HL-60/S4 (cell line): ENCODE data around the gene FOXL1.
"Not testable (repeated sequence)": the region's sequence is repeated elsewhere in the genome, so short reads cannot be mapped to it uniquely, and the experiment has no call there.

Experiments
- in situ Hi-C: fragments of 300-500 bp; cut with MboI; formaldehyde crosslinking; loops from 2 replicates; pipeline ENCODE4 v1.14.3; 2022; ENCODE audit warnings: low sequenced_read_pairs

FOXL1 gene

GRCh38 chr16:86579268-86580062 is 1.1 kb downstream of the FOXL1 start:
- in situ Hi-C loops, result no loop called here

GRCh38 chr16:86580063-86580790 is 1.9 kb downstream of the FOXL1 start:
- in situ Hi-C loops, result no loop called here

GRCh38 chr16:86580791-86581170 is 2.4 kb downstream of the FOXL1 start:
- in situ Hi-C loops, result no loop called here

GRCh38 chr16:86581458-86581857 is 3.1 kb downstream of the FOXL1 start:
- in situ Hi-C loops, result no loop called here

GRCh38 chr16:86584071-86584685 is 5.8 kb downstream of the FOXL1 start:
- in situ Hi-C loops, result no loop called here

- in situ Hi-C loops, result no loop called here
Observed at GRCh38 chr16:86584726-86585721, 6.7 kb downstream of the FOXL1 start.

- in situ Hi-C loops, result no loop called here
Observed at GRCh38 chr16:86585821-86586611, 7.7 kb downstream of the FOXL1 start.

GRCh38 chr16:86587487-86587886 is 9.1 kb downstream of the FOXL1 start:
- in situ Hi-C loops, result no loop called here

GRCh38 chr16:86587955-86588354 is 9.6 kb downstream of the FOXL1 start:
- in situ Hi-C loops, result not testable (repeated sequence)

GRCh38 chr16:86590501-86591144 is 12.3 kb downstream of the FOXL1 start:
- in situ Hi-C loops, result no loop called here

GRCh38 chr16:86591270-86591669 is 12.9 kb downstream of the FOXL1 start:
- in situ Hi-C loops, result no loop called here

- in situ Hi-C loops, result no loop called here
Observed at GRCh38 chr16:86593913-86594620, 15.7 kb downstream of the FOXL1 start.

- in situ Hi-C loops, result no loop called here
Observed at GRCh38 chr16:86594721-86595120, 16.4 kb downstream of the FOXL1 start.

GRCh38 chr16:86595983-86596605 is 17.7 kb downstream of the FOXL1 start:
- in situ Hi-C loops, result no loop called here

- in situ Hi-C loops, result no loop called here
Observed at GRCh38 chr16:86597126-86597879, 19.0 kb downstream of the FOXL1 start.

GRCh38 chr16:86597880-86598606 is 19.7 kb downstream of the FOXL1 start:
- in situ Hi-C loops, result no loop called here
